B cell (primary cell): ENCODE measurements around the gene MRM2. TPM values are rescaled to one million over a fixed set of nuclear protein-coding genes. Genes with fewer than 3 reads are reported as not detected.

Experiments used
- ATAC-seq: fragments of 200-7000 bp; cut with Tn5 transposase; one replicate; pipeline ENCODE4 v1.10.0; 2021; ENCODE audit warnings: low read depth, mild to moderate bottlenecking, moderate number of reproducible peaks, moderate library complexity
- CTCF ChIA-PET: fragments of 350-600 bp; sonication (Branson Sonifier 250); formaldehyde crosslinking; loops from one replicate; lab custom pipeline; 2021; ENCODE audit warnings: antibody characterized with exemption, inconsistent platforms; lab: Charles Lee
- POLR2A ChIA-PET: fragments of 350-600 bp; sonication (Branson Sonifier 250); formaldehyde crosslinking; loops from one replicate; lab custom pipeline; 2021; ENCODE audit warnings: antibody characterized with exemption; lab: Charles Lee
- DNase-seq: peaks from one replicate; pipeline ENCODE4 v3.0.0; 2013
- H2AFZ ChIP-seq: 2 replicates; pipeline ENCODE4 v1.6.1; 2012; ENCODE audit warnings: mild to moderate bottlenecking, low read depth, low read length; ENCODE audit not compliant: insufficient read depth, poor library complexity, severe bottlenecking
- H3K27ac ChIP-seq, 2 donors: 1 replicate in 1 of 2; 2 replicates in 1 of 2; pipeline ENCODE4 v1.5.1; 2012 to 2013; ENCODE audit warnings: low read length in 2 of 2, mild to moderate bottlenecking in 2 of 2, moderate library complexity in 1 of 2
- H3K27me3 ChIP-seq, 4 experiments: fragments of 200-600 bp in 1 of 4; sonication (generic) in 1 of 4; replicated peaks in 1 of 4; 1 replicate in 2 of 4; 2 replicates in 2 of 4; pipeline versions ENCODE4 v1.6.1 to v1.7.0; 2013 to 2016; ENCODE audit warnings: low read length in 3 of 4, mild to moderate bottlenecking in 2 of 4, mixed read lengths in 1 of 4, moderate library complexity in 1 of 4; ENCODE audit not compliant: insufficient read depth in 4 of 4, control insufficient read depth in 3 of 4; ENCODE audit errors: control extremely low read depth in 1 of 4
- H3K36me3 ChIP-seq, 2 experiments: replicated peaks in 1 of 2; 1 replicate in 1 of 2; 2 replicates in 1 of 2; pipeline versions ENCODE4 v1.6.1 to v1.7.1; 2013; ENCODE audit warnings: low read length in 1 of 2; ENCODE audit not compliant: insufficient read depth in 2 of 2, control insufficient read depth in 1 of 2; ENCODE audit errors: control extremely low read depth in 1 of 2, extremely low read depth in 1 of 2
- H3K4me1 ChIP-seq, 2 donors: fragments of 200-600 bp in 1 of 2; sonication (generic) in 1 of 2; 1 replicate in 1 of 2; 2 replicates in 1 of 2; pipeline versions ENCODE4 v1.5.1 to v1.6.1; 2013 to 2017; ENCODE audit warnings: low read length in 2 of 2; ENCODE audit not compliant: control insufficient read depth in 2 of 2, insufficient read depth in 2 of 2
- H3K4me2 ChIP-seq: replicated peaks from 2 replicates; pipeline ENCODE3; 2012; ENCODE audit warnings: mild to moderate bottlenecking, low read depth, low read length; ENCODE audit not compliant: poor library complexity, severe bottlenecking
- H3K4me3 ChIP-seq, 5 experiments: fragments of 200-600 bp in 1 of 5; sonication (generic) in 1 of 5; 1 replicate in 3 of 5; 2 replicates in 2 of 5; pipeline versions ENCODE4 v1.5.1 to v1.7.0; 2011 to 2016; ENCODE audit warnings: low read length in 4 of 5, mild to moderate bottlenecking in 4 of 5, low read depth in 2 of 5, control low read depth in 1 of 5, moderate library complexity in 1 of 5; ENCODE audit not compliant: insufficient read depth in 1 of 5; ENCODE audit errors: control extremely low read depth in 1 of 5, extremely low read depth in 1 of 5
- H3K79me2 ChIP-seq: fragments of 200-600 bp; sonication (generic); one replicate; pipeline ENCODE4 v1.6.0; 2016; ENCODE audit warnings: low read length; ENCODE audit not compliant: control insufficient read depth, insufficient read depth
- H3K9ac ChIP-seq: fragments of 200-600 bp; sonication (generic); 2 replicates; pipeline ENCODE4 v1.6.1; 2017; ENCODE audit warnings: mild to moderate bottlenecking, low read length, moderate library complexity
- H3K9me3 ChIP-seq, 3 donors: one replicate each; pipeline versions ENCODE4 v1.6.1 to v1.7.1; 2013; ENCODE audit warnings: low read length in 2 of 3; ENCODE audit not compliant: control insufficient read depth in 2 of 3, insufficient read depth in 1 of 3; ENCODE audit errors: control extremely low read depth in 1 of 3
- H4K20me1 ChIP-seq: 2 replicates; pipeline ENCODE4 v1.6.0; 2012; ENCODE audit warnings: mild to moderate bottlenecking, low read length; ENCODE audit not compliant: insufficient read depth, control insufficient read depth, poor library complexity, severe bottlenecking
- H3K27ac Mint-ChIP-seq: one replicate; pipeline ENCODE4 v1.8.0; 2021; ENCODE audit warnings: mixed read lengths
- H3K27me3 Mint-ChIP-seq: one replicate; pipeline ENCODE4 v1.8.0; 2021; ENCODE audit warnings: mixed read lengths
- H3K4me1 Mint-ChIP-seq: one replicate; pipeline ENCODE4 v1.8.0; 2021; ENCODE audit warnings: mixed read lengths
- H3K4me3 Mint-ChIP-seq: one replicate; pipeline ENCODE4 v1.8.0; 2021; ENCODE audit warnings: mixed read lengths
- H3K9me3 Mint-ChIP-seq: one replicate; pipeline ENCODE4 v1.8.0; 2022; ENCODE audit warnings: mixed read lengths; ENCODE audit not compliant: insufficient read depth
- EZH2 ChIP-seq: IDR thresholded peaks from 2 replicates; pipeline ENCODE4 v1.6.1; 2012; ENCODE audit warnings: borderline replicate concordance, low read depth, mild to moderate bottlenecking, moderate library complexity, low read length; ENCODE audit not compliant: insufficient read depth, poor library complexity, severe bottlenecking
- WGBS: methylation state at CpG from one replicate; pipeline ENCODE4 v1.1.5; 2013; ENCODE audit warnings: missing lambda C conversion rate; ENCODE audit not compliant: insufficient coverage; 5-methylcytosine and 5-hydroxymethylcytosine counted together
- intact Hi-C: fragments of 100-400 bp; cut with micrococcal nuclease; formaldehyde crosslinking; loops from one replicate; pipeline ENCODE4 v1.10.0; 2022
- polyA plus RNA-seq: library from polyadenylated mRNA; depleted of rRNA; stranded (reverse); fragments of >200 nt; gene quantifications from 2 replicates; pipeline ENCODE4 v1.2.3, GENCODE V29; 2012
- total RNA-seq, 2 donors: library from RNA; stranded (reverse); fragments of 120-200 nt in 1 of 2; gene quantifications; 1 replicate in 1 of 2; 2 replicates in 1 of 2; pipeline versions ENCODE4 v1.2.3 to v1.2.4, GENCODE V29; 2013 to 2022
- TF ChIP-seq, protein P1 (sequence below): fragments of 200-600 bp; IDR thresholded peaks from one replicate; pipeline ENCODE4 v1.8.0; 2022; ENCODE audit warnings: antibody characterized with exemption, mild to moderate bottlenecking

Gene MRM2
- total and polyA plus RNA-seq, 2 donors (not counting 1 experiment from before 2014, with no cell fraction given) = 9.2 to 29.0 TPM

- H2AFZ ChIP-seq = no peak overlapping the region
- H3K4me3 Mint-ChIP-seq = peak overlapping the region; percentile 10
- no peak overlapping the region for H3K27ac Mint-ChIP-seq
- POLR2A ChIA-PET = no interaction called here
- peaks cover 88% of the 10 kb centered on the region for H3K79me2 ChIP-seq
- peaks cover 16 to 25% of the 10 kb centered on the region in 2 donors for H3K4me1 ChIP-seq
- no peak overlapping the region for H3K4me3 ChIP-seq
- H3K9ac ChIP-seq = no peak overlapping the region
- peaks cover 0 to 3% (median 0%) of the 10 kb centered on the region in 3 donors for H3K9me3 ChIP-seq
- DNase-seq (no peak), ATAC-seq (no peak)
- H3K4me2 ChIP-seq = peak overlapping the region; percentile 23
- H3K27me3 Mint-ChIP-seq = no peaks in the 10 kb centered on the region
- no peak overlapping the region for H3K27ac ChIP-seq
- 92% methylated on average over 8 of the region's 8 CpGs for WGBS
- intact Hi-C loops = loop anchor here (10.0 kb wide), 1 partner anchor 655 kb away; the partner anchor contains the start of gene PSMG3
- peaks cover 6% of the 10 kb centered on the region for H4K20me1 ChIP-seq
- CTCF ChIA-PET = no interaction called here
- TF ChIP-seq EZH2 = no peak
- TF ChIP-seq, protein P1, sequence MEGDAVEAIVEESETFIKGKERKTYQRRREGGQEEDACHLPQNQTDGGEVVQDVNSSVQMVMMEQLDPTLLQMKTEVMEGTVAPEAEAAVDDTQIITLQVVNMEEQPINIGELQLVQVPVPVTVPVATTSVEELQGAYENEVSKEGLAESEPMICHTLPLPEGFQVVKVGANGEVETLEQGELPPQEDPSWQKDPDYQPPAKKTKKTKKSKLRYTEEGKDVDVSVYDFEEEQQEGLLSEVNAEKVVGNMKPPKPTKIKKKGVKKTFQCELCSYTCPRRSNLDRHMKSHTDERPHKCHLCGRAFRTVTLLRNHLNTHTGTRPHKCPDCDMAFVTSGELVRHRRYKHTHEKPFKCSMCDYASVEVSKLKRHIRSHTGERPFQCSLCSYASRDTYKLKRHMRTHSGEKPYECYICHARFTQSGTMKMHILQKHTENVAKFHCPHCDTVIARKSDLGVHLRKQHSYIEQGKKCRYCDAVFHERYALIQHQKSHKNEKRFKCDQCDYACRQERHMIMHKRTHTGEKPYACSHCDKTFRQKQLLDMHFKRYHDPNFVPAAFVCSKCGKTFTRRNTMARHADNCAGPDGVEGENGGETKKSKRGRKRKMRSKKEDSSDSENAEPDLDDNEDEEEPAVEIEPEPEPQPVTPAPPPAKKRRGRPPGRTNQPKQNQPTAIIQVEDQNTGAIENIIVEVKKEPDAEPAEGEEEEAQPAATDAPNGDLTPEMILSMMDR = no peak
- no peaks in the 10 kb centered on the region for H3K9me3 Mint-ChIP-seq
- no peaks in the 10 kb centered on the region for H3K27me3 ChIP-seq
- H3K36me3 ChIP-seq = peaks cover 0 to 41% of the 10 kb centered on the region in 2 experiments
- peaks cover 39% of the 10 kb centered on the region for H3K4me1 Mint-ChIP-seq
Measured at GRCh38 chr7:2230226-2230625, 11.8 kb downstream of the MRM2 start.

- whole genome bisulfite sequencing = 97% methylated on average over 7 of the region's 7 CpGs
- peaks cover 16 to 25% of the 10 kb centered on the region in 2 donors for H3K4me1 ChIP-seq
- POLR2A ChIA-PET = no interaction called here
- no peak overlapping the region for H3K27ac ChIP-seq
- Mint-ChIP-seq H3K27me3 (no peaks in the 10 kb centered on the region), H3K4me1 (peaks cover 33% of the 10 kb centered on the region), H3K9me3 (no peaks in the 10 kb centered on the region), H3K4me3 (no peak overlapping the region), H3K27ac (no peak overlapping the region)
- H3K27me3 ChIP-seq = no peaks in the 10 kb centered on the region
- H2AFZ ChIP-seq = no peak overlapping the region
- ATAC-seq = no peak
- H3K9ac ChIP-seq = no peak overlapping the region
- DNase-seq = no peak
- H3K4me2 ChIP-seq = no peak overlapping the region
- peaks cover 0 to 41% of the 10 kb centered on the region in 2 experiments for H3K36me3 ChIP-seq
- H4K20me1 ChIP-seq = peaks cover 7% of the 10 kb centered on the region
- H3K79me2 ChIP-seq = peaks cover 92% of the 10 kb centered on the region
- H3K4me3 ChIP-seq = no peak overlapping the region
- H3K9me3 ChIP-seq = peaks cover 0 to 3% (median 0%) of the 10 kb centered on the region in 3 donors
- intact Hi-C loops = no loop called here
- no peak for TF ChIP-seq EZH2
- CTCF ChIA-PET = no interaction called here
Measured at GRCh38 chr7:2229467-2229866, 12.5 kb downstream of the MRM2 start.
